ENCODE measurements around the gene SPATA2L.
"Not testable (repeated sequence)": the region's sequence is repeated elsewhere in the genome, so short reads cannot be mapped to it uniquely, and the experiment has no call there.

The SPATA2L gene

DNA sequence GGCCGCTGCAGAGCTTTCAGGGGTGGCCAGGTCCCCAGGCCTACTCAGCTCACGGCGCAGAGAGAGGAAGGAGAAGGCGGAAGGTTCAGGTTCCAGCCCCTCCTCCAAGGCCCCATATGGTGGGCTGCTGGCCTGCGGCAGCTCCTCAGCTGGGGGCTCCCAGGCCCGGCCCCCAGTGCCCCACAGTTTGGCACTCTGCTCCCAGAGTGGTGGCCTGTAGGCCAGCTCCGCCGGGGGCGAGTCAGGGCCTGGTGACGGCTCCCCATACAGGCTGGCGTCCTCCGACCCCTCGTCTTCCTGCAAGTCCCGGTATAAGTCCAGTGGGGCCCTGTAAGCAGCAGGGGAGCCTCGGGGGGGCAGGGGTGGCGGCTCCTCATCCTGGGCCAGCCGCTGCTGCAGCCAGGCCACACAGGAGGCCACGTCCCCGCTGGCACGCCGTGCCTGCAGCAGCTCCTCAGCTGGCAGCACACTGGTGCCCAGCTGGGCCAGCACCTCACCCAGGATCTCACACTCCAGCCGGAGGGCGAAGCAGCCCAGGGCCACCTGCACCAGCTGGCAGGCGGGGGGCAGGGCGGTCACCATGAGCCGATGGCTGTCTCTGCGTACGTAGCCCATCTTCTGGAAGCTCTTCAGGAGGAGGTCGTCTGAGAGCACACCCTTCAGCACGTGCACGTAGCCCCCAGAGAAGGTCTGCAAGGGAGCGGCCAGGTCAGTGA, 3.7 kb downstream of the SPATA2L start:
- TF ChIP-seq, protein P1, sequence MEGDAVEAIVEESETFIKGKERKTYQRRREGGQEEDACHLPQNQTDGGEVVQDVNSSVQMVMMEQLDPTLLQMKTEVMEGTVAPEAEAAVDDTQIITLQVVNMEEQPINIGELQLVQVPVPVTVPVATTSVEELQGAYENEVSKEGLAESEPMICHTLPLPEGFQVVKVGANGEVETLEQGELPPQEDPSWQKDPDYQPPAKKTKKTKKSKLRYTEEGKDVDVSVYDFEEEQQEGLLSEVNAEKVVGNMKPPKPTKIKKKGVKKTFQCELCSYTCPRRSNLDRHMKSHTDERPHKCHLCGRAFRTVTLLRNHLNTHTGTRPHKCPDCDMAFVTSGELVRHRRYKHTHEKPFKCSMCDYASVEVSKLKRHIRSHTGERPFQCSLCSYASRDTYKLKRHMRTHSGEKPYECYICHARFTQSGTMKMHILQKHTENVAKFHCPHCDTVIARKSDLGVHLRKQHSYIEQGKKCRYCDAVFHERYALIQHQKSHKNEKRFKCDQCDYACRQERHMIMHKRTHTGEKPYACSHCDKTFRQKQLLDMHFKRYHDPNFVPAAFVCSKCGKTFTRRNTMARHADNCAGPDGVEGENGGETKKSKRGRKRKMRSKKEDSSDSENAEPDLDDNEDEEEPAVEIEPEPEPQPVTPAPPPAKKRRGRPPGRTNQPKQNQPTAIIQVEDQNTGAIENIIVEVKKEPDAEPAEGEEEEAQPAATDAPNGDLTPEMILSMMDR (IDR thresholded peaks at IDR 0.05; ENCODE audit: low read depth, low read length, missing control alignments), result no peak
- DNase-seq (ENCODE audit: extremely low read depth, low read depth), result no peak
- H3K4me3 ChIP-seq (replicated peaks; ENCODE audit: low read depth, low read length), result no peak overlapping the region

DNA sequence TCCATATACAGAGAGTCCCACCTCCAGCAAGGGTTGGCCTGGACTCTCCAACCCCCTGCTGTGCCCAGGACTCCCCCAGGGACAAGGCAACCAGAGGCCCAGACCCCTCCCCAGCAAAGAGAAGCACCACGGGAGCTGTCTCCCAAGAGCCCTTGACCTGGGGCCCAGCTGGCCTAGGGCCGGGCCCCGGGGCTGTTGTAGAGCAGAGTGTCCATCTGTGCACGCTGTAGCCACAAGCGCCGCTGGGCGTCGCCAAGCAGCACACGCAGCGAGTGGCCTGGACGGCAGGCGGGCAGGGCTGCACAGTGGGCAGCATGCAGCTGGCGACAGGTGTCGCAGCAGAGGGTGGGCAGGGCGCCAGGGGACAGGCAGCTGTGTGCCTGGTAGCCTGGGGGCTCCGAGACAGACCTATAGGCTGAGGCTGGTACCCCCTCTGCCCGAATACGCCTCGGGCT, 4.3 kb downstream of the SPATA2L start:
- TF ChIP-seq, protein P1 (IDR thresholded peaks at IDR 0.05; ENCODE audit: low read depth, low read length, missing control alignments), result no peak
- no peak for DNase-seq (ENCODE audit: extremely low read depth, low read depth)
- H3K4me3 ChIP-seq (replicated peaks; ENCODE audit: low read depth, low read length), result no peak overlapping the region

DNA sequence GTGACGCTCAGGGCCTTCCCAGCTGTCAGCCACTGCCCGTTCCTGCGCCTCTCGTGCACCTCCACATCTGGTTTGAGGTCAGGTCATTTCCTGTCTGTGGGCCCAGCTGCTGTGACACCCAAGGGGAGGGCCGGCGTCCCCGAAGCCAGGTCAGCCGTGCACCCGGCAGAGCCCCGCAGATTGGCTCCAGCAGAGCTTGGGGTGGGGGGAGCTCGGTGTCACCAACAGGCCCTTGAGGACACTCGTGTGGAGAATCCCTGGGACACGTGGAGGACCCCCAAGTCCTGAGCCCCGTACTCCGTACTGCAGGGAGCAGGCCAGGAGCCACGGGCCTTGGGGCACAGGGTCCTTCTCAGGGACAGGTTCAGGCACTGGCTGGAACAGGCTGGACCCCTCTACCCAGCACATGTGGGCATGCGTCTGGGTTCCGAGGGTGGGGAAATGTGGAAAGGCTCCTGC, 4.8 kb downstream of the SPATA2L start:
- no peak for DNase-seq (ENCODE audit: extremely low read depth, low read depth)
- no peak overlapping the region for H3K4me3 ChIP-seq (replicated peaks; ENCODE audit: low read depth, low read length)
- TF ChIP-seq, protein P1 (IDR thresholded peaks at IDR 0.05; ENCODE audit: low read depth, low read length, missing control alignments), result no peak

DNA sequence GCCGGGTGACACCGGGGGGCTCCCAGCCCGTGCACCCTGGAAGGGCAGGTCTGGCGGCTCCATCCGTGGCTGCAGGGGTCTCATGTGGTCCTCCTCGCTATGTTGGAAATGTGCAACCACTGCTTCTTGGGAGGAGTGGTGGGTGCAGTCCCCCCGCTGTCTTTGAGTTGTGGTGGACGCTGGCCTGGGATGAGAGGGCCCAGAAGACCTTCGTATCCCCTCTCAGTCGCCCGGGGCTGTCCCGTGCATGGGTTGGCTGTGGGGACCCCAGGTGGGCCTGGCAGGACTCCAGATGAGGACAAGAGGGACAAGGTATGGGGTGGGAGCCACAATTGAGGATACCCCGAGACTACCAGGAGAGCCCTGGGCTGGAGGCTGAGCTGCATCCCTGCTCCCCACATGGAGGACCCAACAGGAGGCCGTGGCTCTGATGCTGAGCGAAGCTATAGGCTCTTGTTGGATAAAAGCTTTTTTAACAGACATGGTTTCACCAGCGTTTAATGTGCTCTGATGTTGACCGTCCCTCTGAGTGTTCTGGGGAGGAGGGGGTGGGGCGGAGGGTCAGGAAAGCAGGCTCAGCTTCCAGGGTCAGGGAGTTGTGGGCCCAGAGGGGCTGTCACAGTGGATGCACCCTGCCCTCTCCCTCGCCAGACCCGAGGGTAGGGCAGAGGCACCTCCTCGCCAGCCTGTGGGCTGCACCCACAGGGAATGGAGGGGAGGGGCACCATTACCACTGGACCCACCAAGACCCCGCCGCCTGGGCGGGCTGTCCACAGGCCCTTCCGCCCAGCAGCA, 5.4 kb downstream of the SPATA2L start:
- H3K4me3 ChIP-seq (replicated peaks; ENCODE audit: low read depth, low read length), result no peak overlapping the region
- TF ChIP-seq, protein P1 (IDR thresholded peaks at IDR 0.05; ENCODE audit: low read depth, low read length, missing control alignments), result no peak
- DNase-seq (ENCODE audit: extremely low read depth, low read depth), result no peak

DNA sequence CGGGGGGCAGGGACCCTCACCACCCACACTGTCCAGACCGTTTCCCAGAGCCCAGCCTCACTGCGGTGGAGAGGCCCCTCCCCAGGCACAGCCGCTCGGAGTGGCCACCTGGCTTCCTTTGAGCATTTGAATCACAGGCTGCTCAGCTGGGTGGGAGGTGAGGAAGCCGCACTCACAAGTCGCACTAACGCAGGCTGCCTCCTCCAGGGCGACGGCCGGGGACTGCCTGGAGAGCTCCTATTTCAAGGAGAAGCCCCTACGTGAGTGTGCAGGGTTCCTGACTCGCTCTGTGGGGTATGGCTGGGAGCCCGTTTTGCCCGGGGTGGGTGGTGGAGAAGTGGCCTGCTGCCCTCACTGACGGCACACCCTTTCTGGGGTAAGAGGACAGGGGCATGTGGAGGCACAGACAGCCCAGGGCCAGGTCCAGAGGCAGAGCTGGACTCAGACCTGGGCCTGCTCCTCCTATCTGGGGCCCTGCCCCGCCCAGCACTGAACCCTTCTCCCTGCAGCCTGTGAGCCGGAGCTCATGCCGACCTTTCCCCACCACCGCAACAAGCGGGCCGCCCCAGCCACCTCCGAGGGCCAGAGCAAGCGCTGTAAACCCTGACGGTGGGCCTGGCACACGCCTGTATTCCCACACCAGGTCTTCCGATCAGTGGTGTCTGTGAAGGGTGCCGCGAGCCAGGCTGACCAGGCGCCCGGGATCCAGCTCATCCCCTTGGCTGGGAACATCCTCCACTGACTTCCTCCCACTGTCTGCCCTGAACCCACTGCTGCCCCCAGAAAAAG, 6.2 kb downstream of the SPATA2L start:
- DNase-seq (ENCODE audit: extremely low read depth, low read depth), result no peak
- no peak overlapping the region for H3K4me3 ChIP-seq (replicated peaks; ENCODE audit: low read depth, low read length)
- TF ChIP-seq, protein P1 (IDR thresholded peaks at IDR 0.05; ENCODE audit: low read depth, low read length, missing control alignments), result no peak

DNA sequence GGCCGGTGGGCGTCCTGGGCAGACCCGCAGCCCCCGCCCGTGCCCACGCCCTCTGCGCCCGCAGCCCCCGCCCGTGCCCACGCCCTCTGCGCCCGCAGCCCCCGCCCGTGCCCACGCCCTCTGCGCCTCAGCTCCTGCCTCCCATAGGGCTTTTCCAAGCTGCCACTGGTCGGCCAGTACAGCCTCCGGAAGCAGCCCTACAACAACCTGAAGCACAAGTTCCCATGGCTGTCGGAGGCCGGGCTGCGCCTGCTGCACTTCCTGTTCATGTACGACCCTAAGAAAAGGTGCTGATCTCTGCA, 6.8 kb downstream of the SPATA2L start:
- not testable (repeated sequence) for DNase-seq (ENCODE audit: extremely low read depth, low read depth); H3K4me3 ChIP-seq (replicated peaks; ENCODE audit: low read depth, low read length)

Measured in HFF-Myc (cell line).